ENCODE results near the gene BMPER.

Gene BMPER

GRCh38 chr7:33971106-33971505, 65.8 kb downstream of the BMPER start:
- H3K27ac ChIP-seq: no peak overlapping the region
- TF ChIP-seq ZFX (IDR thresholded peaks at IDR 0.05): no peak
- no peak for TF ChIP-seq CTCF (conservative IDR thresholded peaks at IDR 0.05)

- no peak for TF ChIP-seq ZFX (IDR thresholded peaks at IDR 0.05)
- TF ChIP-seq CTCF (conservative IDR thresholded peaks at IDR 0.05): no peak
- no peak overlapping the region for H3K27ac ChIP-seq
Observed at GRCh38 chr7:33973231-33974015, 68.1 kb downstream of the BMPER start.

- no peak overlapping the region for H3K27ac ChIP-seq
- TF ChIP-seq CTCF (conservative IDR thresholded peaks at IDR 0.05) (no peak), ZFX (IDR thresholded peaks at IDR 0.05) (no peak)
Observed at GRCh38 chr7:33979300-33979806, 74.0 kb downstream of the BMPER start.

GRCh38 chr7:33979807-33980355, 74.5 kb downstream of the BMPER start:
- no peak for TF ChIP-seq CTCF (conservative IDR thresholded peaks at IDR 0.05)
- TF ChIP-seq ZFX (IDR thresholded peaks at IDR 0.05): no peak
- no peak overlapping the region for H3K27ac ChIP-seq

- no peak overlapping the region for H3K27ac ChIP-seq
- TF ChIP-seq ZFX (IDR thresholded peaks at IDR 0.05): no peak
- TF ChIP-seq CTCF (conservative IDR thresholded peaks at IDR 0.05): no peak
Observed at GRCh38 chr7:33981226-33981625, 75.9 kb downstream of the BMPER start.

- TF ChIP-seq ZFX (IDR thresholded peaks at IDR 0.05) (no peak), CTCF (conservative IDR thresholded peaks at IDR 0.05) (no peak)
- H3K27ac ChIP-seq: no peak overlapping the region
Observed at GRCh38 chr7:33981671-33982424, 76.5 kb downstream of the BMPER start.

- no peak overlapping the region for H3K27ac ChIP-seq
- TF ChIP-seq CTCF (conservative IDR thresholded peaks at IDR 0.05): peak; percentile 69
- no peak for TF ChIP-seq ZFX (IDR thresholded peaks at IDR 0.05)
Observed at GRCh38 chr7:33982425-33982786, 77.1 kb downstream of the BMPER start.
